RWPE2 (cell line): ENCODE data around the gene MAP3K19.

Source experiments
- ATAC-seq: fragments of 200-7000 bp; cut with Tn5 transposase; 3 replicates; pipeline ENCODE4 v1.9.1; 2021; ENCODE audit warnings: low read depth
- DNase-seq: peaks from one replicate; pipeline ENCODE4 v3.0.0-alpha.2; 2020; ENCODE audit warnings: low spot score
- H3K27ac ChIP-seq: fragments of 450-650 bp; 2 replicates; pipeline ENCODE4 v1.5.1; 2017; ENCODE audit warnings: mild to moderate bottlenecking; ENCODE audit not compliant: poor library complexity, severe bottlenecking
- H3K27me3 ChIP-seq: fragments of 250-450 bp; sonication (Bioruptor Pico); 2 replicates; pipeline ENCODE4 v1.5.1; 2021; ENCODE audit warnings: mild to moderate bottlenecking, moderate library complexity; ENCODE audit not compliant: insufficient read depth, poor library complexity, severe bottlenecking
- H3K36me3 ChIP-seq: fragments of 250-450 bp; sonication (Bioruptor Pico); 2 replicates; pipeline ENCODE4 v1.5.1; 2020; ENCODE audit warnings: low read depth, mild to moderate bottlenecking, moderate library complexity
- H3K4me1 ChIP-seq: fragments of 250-450 bp; sonication (Bioruptor Pico); 2 replicates; pipeline ENCODE4 v1.5.1; 2021; ENCODE audit warnings: mild to moderate bottlenecking, moderate library complexity; ENCODE audit not compliant: insufficient read depth, poor library complexity, severe bottlenecking
- H3K4me3 ChIP-seq: fragments of 250-450 bp; sonication (Bioruptor Pico); 2 replicates; pipeline ENCODE4 v1.5.1; 2021; ENCODE audit warnings: mild to moderate bottlenecking, moderate library complexity; ENCODE audit not compliant: severe bottlenecking
- H3K9me3 ChIP-seq: fragments of 250-450 bp; sonication (Bioruptor Pico); 2 replicates; pipeline ENCODE4 v1.5.1; 2021; ENCODE audit warnings: mild to moderate bottlenecking, moderate library complexity; ENCODE audit not compliant: severe bottlenecking
- TF ChIP-seq, protein P1 (sequence below): fragments of 450-650 bp; IDR thresholded peaks from one replicate; pipeline ENCODE4 v1.5.1; 2017; ENCODE audit warnings: mild to moderate bottlenecking, moderate library complexity; ENCODE audit not compliant: poor library complexity, severe bottlenecking

The MAP3K19 gene

DNA sequence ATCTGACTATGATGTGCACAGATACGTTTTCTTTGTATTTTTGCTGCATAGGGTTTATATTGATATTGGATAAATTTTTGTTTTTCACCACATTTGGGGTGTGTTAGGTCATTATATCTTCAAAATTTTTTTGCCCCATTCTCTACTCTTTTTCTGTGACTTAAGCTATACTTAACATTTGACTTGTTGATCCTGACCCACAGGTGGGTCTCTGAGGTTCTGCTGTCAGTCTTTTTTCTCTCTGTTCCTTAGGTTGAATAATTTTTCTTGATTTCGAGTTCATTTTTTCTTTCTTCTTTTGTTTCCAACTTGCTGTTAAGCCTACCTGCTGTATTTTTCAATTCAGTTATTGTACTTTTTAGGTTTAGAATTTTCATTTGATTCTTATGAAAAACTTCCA is 16.9 kb upstream of the MAP3K19 start:
- Histone ChIP-seq H3K36me3 (peaks cover 68% of the 10 kb centered on the region), H3K27me3 (no peaks in the 10 kb centered on the region), H3K9me3 (no peaks in the 10 kb centered on the region), H3K4me1 (no peaks in the 10 kb centered on the region), H3K4me3 (no peak overlapping the region), H3K27ac (no peak overlapping the region)
- ATAC-seq (no peak), DNase-seq (no peak)
- TF ChIP-seq, protein P1, sequence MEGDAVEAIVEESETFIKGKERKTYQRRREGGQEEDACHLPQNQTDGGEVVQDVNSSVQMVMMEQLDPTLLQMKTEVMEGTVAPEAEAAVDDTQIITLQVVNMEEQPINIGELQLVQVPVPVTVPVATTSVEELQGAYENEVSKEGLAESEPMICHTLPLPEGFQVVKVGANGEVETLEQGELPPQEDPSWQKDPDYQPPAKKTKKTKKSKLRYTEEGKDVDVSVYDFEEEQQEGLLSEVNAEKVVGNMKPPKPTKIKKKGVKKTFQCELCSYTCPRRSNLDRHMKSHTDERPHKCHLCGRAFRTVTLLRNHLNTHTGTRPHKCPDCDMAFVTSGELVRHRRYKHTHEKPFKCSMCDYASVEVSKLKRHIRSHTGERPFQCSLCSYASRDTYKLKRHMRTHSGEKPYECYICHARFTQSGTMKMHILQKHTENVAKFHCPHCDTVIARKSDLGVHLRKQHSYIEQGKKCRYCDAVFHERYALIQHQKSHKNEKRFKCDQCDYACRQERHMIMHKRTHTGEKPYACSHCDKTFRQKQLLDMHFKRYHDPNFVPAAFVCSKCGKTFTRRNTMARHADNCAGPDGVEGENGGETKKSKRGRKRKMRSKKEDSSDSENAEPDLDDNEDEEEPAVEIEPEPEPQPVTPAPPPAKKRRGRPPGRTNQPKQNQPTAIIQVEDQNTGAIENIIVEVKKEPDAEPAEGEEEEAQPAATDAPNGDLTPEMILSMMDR = no peak

DNA sequence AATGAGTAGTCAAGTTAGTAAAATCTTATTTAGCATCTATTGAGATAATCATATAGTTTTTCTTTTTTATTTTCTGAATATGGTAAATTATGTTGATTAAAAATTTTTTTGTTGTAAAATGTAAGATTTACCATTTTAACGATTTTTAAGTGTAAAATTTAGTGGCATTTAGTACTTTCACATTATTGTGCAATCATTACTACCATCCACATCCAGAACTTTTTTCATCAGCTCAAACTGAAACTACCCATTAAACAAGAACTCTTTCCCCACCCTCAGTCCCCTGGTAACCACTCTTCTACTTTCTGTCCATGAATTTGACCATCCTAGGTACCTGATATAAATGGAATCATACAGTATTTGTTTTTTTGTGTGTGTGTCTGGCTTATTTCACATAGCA is 16.0 kb upstream of the MAP3K19 start:
- Histone ChIP-seq H3K4me1 (no peaks in the 10 kb centered on the region), H3K27me3 (no peaks in the 10 kb centered on the region), H3K9me3 (no peaks in the 10 kb centered on the region), H3K4me3 (no peak overlapping the region), H3K27ac (no peak overlapping the region), H3K36me3 (peaks cover 69% of the 10 kb centered on the region)
- no peak for DNase-seq
- TF ChIP-seq, protein P1 = no peak
- ATAC-seq = no peak

DNA sequence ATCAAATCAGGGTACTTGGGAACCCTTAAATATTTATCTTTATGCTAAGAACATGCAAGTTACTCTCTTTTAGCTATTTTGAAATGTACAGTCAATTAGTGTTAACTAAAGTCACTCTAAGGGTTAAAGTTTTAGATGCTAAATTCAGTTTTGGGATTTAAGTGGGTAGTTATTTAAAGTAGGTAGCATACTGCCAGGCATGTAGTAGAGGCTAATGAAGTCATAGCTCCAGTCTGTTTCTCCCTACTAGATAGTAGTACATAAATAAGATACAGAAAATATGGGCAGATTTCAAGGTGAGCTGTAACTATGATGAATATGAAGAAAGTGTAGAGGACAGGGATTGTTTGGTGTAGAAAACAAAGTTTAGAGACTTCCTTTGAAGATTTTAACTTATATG is 12.3 kb upstream of the MAP3K19 start:
- DNase-seq (no peak), ATAC-seq (no peak)
- Histone ChIP-seq H3K27me3 (no peaks in the 10 kb centered on the region), H3K4me3 (no peak overlapping the region), H3K36me3 (peaks cover 92% of the 10 kb centered on the region), H3K9me3 (no peaks in the 10 kb centered on the region), H3K4me1 (peaks cover 34% of the 10 kb centered on the region), H3K27ac (no peak overlapping the region)
- TF ChIP-seq, protein P1 = no peak

DNA sequence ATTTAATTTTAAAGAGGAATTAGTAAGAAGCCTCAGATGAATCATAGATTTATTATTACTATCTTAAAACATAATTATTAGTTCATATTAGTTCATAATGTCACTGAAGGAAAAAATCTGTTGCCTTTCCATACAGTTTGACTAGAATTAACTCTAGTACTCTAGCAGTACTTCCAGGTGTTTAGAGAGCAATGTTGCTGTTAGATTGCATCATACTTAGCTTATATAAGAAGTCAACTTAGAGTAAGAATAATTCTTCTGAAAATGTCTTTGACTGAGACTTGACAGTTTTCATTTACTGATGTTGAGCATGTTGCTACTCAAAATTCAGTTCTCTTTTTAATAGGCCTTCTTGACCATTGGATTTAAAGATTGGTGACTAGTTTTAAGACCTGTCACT is 9.5 kb upstream of the MAP3K19 start:
- TF ChIP-seq, protein P1 = no peak
- Histone ChIP-seq H3K9me3 (no peaks in the 10 kb centered on the region), H3K27ac (no peak overlapping the region), H3K36me3 (peaks cover 83% of the 10 kb centered on the region), H3K4me1 (peaks cover 44% of the 10 kb centered on the region), H3K27me3 (no peaks in the 10 kb centered on the region), H3K4me3 (no peak overlapping the region)
- ATAC-seq = no peak
- no peak for DNase-seq

DNA sequence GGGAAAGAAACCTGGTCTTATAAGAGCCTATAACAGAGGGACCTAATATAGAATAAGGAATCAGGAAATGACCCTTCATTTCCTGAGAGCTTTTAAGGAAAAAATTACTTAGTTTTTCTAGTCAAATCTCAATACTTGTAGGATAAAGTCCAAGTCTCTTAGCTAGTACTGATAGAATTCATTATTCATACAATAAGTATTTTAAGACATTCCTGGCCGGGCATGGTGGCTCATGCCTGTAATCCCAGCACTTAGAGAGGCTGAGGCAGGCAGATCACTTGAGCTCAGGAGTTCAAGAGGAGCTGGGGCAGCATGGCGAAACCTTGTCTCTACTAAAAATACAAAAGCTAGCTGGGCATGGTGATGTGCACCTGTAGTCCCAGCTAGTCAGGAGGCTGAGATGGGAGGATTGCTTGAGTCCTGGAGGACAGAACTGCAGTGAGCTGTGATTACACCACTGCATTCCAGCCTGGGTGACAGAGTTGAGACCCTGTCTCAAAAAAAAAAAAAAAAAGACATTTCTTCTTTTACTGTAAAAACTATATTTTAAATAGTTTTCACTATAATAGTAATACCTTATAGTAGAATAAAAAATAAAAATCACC is 8.0 kb upstream of the MAP3K19 start:
- H3K4me3 ChIP-seq = no peak overlapping the region
- H3K27ac ChIP-seq = peak overlapping the region; percentile 63
- DNase-seq = peak; percentile 70
- H3K4me1 ChIP-seq = peaks cover 44% of the 10 kb centered on the region
- TF ChIP-seq, protein P1 = no peak
- H3K36me3 ChIP-seq = peaks cover 69% of the 10 kb centered on the region
- no peaks in the 10 kb centered on the region for H3K9me3 ChIP-seq
- peak; percentile 81 for ATAC-seq
- no peaks in the 10 kb centered on the region for H3K27me3 ChIP-seq
